HepG2 (cell line): ENCODE results near the gene MFAP1. TPM values are rescaled to one million over a fixed set of nuclear protein-coding genes. Genes with fewer than 3 reads are reported as not detected.
A peak's percentile ranks its signal among the peaks of the same experiment; 100 is the strongest.

Source experiments
- CREBL2 ChIP-seq: sonication (generic); formaldehyde crosslinking; IDR thresholded peaks from 2 replicates; pipeline ENCODE4 v1.8.1; 2023; ENCODE audit warnings: missing genetic modification reagents, mild to moderate bottlenecking, borderline replicate concordance
- HOXA3 ChIP-seq: sonication (generic); formaldehyde crosslinking; IDR thresholded peaks from 2 replicates; pipeline ENCODE4 v1.5.0; 2020; ENCODE audit warnings: missing genetic modification reagents
- HOXA9 ChIP-seq: sonication (generic); formaldehyde crosslinking; IDR thresholded peaks from 2 replicates; pipeline ENCODE4 v1.8.1; 2022; ENCODE audit warnings: missing genetic modification reagents, mild to moderate bottlenecking, moderate library complexity, borderline replicate concordance
- KMT2B ChIP-seq: IDR thresholded peaks from 2 replicates; pipeline ENCODE4 v1.6.1; 2016; ENCODE audit warnings: missing genetic modification reagents, missing compliant biosample characterization
- MXD1 ChIP-seq: sonication (generic); formaldehyde crosslinking; IDR thresholded peaks from 2 replicates; pipeline ENCODE4 v1.4.0; 2020; ENCODE audit warnings: mild to moderate bottlenecking, missing genetic modification reagents
- MZF1 ChIP-seq: sonication (generic); formaldehyde crosslinking; IDR thresholded peaks from 2 replicates; pipeline ENCODE4 v1.8.1; 2023; ENCODE audit warnings: mild to moderate bottlenecking, missing genetic modification reagents, borderline replicate concordance
- REL ChIP-seq: sonication (generic); formaldehyde crosslinking; conservative IDR thresholded peaks from 2 replicates; pipeline ENCODE4 v1.8.0; 2022; ENCODE audit warnings: mild to moderate bottlenecking, missing genetic modification reagents, moderate library complexity
- SP4 ChIP-seq: sonication (generic); formaldehyde crosslinking; IDR thresholded peaks from 2 replicates; pipeline ENCODE4 v1.8.1; 2023; ENCODE audit warnings: mild to moderate bottlenecking, missing genetic modification reagents
- SRSF1 ChIP-seq: fragments of 200-400 bp; formaldehyde crosslinking; optimal IDR thresholded peaks from 2 replicates; pipeline ENCODE3; 2017; ENCODE audit warnings: mild to moderate bottlenecking, low read depth, low read length, moderate library complexity
- THAP8 ChIP-seq: sonication (generic); formaldehyde crosslinking; IDR thresholded peaks from 2 replicates; pipeline ENCODE4 v1.5.1; 2020; ENCODE audit warnings: missing genetic modification reagents, mild to moderate bottlenecking, borderline replicate concordance
- ZBTB49 ChIP-seq: sonication (generic); formaldehyde crosslinking; IDR thresholded peaks from 2 replicates; pipeline ENCODE4 v1.4.0; 2020; ENCODE audit warnings: missing genetic modification reagents, borderline replicate concordance
- ZNF142 ChIP-seq: sonication (generic); formaldehyde crosslinking; IDR thresholded peaks from 2 replicates; pipeline ENCODE4 v1.4.0; 2020; ENCODE audit warnings: missing genetic modification reagents
- ZNF530 ChIP-seq: sonication (generic); formaldehyde crosslinking; IDR thresholded peaks from 2 replicates; pipeline ENCODE4 v1.5.0; 2020; ENCODE audit warnings: low read depth, mild to moderate bottlenecking, missing genetic modification reagents
- ZNF598 ChIP-seq: sonication (generic); formaldehyde crosslinking; IDR thresholded peaks from 2 replicates; pipeline ENCODE4 v1.5.1; 2020; ENCODE audit warnings: mild to moderate bottlenecking, missing genetic modification reagents, borderline replicate concordance
- ZNF644 ChIP-seq: IDR thresholded peaks from 2 replicates; pipeline ENCODE4 v1.6.1; 2016; ENCODE audit warnings: low read depth
- ZNF766 ChIP-seq: sonication (generic); formaldehyde crosslinking; IDR thresholded peaks from 2 replicates; pipeline ENCODE4 v1.5.0; 2020; ENCODE audit warnings: missing genetic modification reagents, borderline replicate concordance
- ZNF841 ChIP-seq: sonication (generic); formaldehyde crosslinking; IDR thresholded peaks from 2 replicates; pipeline ENCODE4 v1.8.1; 2023; ENCODE audit warnings: missing genetic modification reagents, borderline replicate concordance
- ZNF891 ChIP-seq: sonication (generic); formaldehyde crosslinking; IDR thresholded peaks from 2 replicates; pipeline ENCODE4 v1.5.0; 2020; ENCODE audit warnings: mild to moderate bottlenecking, missing genetic modification reagents
- polyA plus RNA-seq, 8 experiments: library from polyadenylated mRNA; depleted of rRNA in 3 of 8; stranded (reverse) in 7 of 8; unstranded in 1 of 8; fragments of >200 nt; fragmentation: Illumina TruSeq in 4 of 8; extraction: Trizol in 4 of 8; gene quantifications; 2 replicates each; pipeline versions ENCODE4 v1.2.1 to v1.2.3, GENCODE V29; 2011 to 2016; ENCODE audit warnings: low read depth in 4 of 8, missing spikeins in 1 of 8, mixed read lengths in 1 of 8; ENCODE audit not compliant: insufficient read depth in 1 of 8
- total RNA-seq, 5 experiments: library from RNA; depleted of rRNA; stranded (reverse); fragments of >200 nt; fragmentation: Illumina TruSeq; extraction: Trizol; gene quantifications; 2 replicates each; pipeline ENCODE4 v1.2.3, GENCODE V29; 2016; ENCODE audit warnings: low read depth in 1 of 5

MFAP1 gene
- total and polyA plus RNA-seq, 2 of the 13 experiments (the other 11 are each of a cell fraction or from before 2014, with no cell fraction given): 11.8 to 39.5 TPM

- peak; percentile 25; the same call in 1 of the 2 replicates for TF ChIP-seq THAP8
- TF ChIP-seq HOXA3 (CRISPR knock-in tag): peak; percentile 91
- TF ChIP-seq ZNF530 (CRISPR knock-in tag): no peak
- no peak for TF ChIP-seq ZBTB49 (CRISPR knock-in tag)
- peak; percentile 82 for TF ChIP-seq ZNF142
- no peak for TF ChIP-seq ZNF841 (CRISPR knock-in tag)
- TF ChIP-seq SP4 (CRISPR knock-in tag): peak; percentile 59; the same call in 1 of the 2 replicates
- 0 out of 2 replicates have a peak, but pooled peaks have one; percentile 30 for TF ChIP-seq REL
- no peak for TF ChIP-seq MZF1 (CRISPR knock-in tag)
- TF ChIP-seq SRSF1: no peak
- TF ChIP-seq KMT2B (CRISPR knock-in tag): peak; percentile 97
- 0 out of 2 replicates have a peak, but pooled peaks have one; percentile 29 for TF ChIP-seq ZNF598
- no peak for TF ChIP-seq CREBL2 (CRISPR knock-in tag)
- TF ChIP-seq ZNF644 (CRISPR knock-in tag): no peak
- TF ChIP-seq MXD1: no peak
- TF ChIP-seq HOXA9 (CRISPR knock-in tag): no peak
- no peak for TF ChIP-seq ZNF766
- TF ChIP-seq ZNF891 (CRISPR knock-in tag): 0 out of 2 replicates have a peak, but pooled peaks have one; percentile 32
Measured at GRCh38 chr15:43824302-43825246, at the start of gene MFAP1 (continued).
